IMR-90 (cell line): ENCODE data around the gene DAAM1. TPM values are rescaled to one million over a fixed set of nuclear protein-coding genes. Genes with fewer than 3 reads are reported as not detected.

ENCODE experiments used
- ATAC-seq: fragments of 200-7000 bp; cut with Tn5 transposase; 2 replicates; pipeline ENCODE4 v1.9.1; 2020; ENCODE audit warnings: low read depth, mild to moderate bottlenecking, moderate library complexity
- BruUV-seq: library from RNA; stranded (reverse); fragments of 400-500 nt; replicated peaks from 2 replicates; lab custom pipeline; 2021; lab: Mats Ljungman, UMichigan
- CTCF ChIA-PET: fragments of 300-600 bp; formaldehyde crosslinking; extraction: SDS; loops from one replicate; lab custom pipeline; 2021; ENCODE audit warnings: antibody characterized with exemption; lab: Yijun Ruan, JAX
- POLR2A ChIA-PET: fragments of 300-600 bp; sonication (Branson Sonifier 250); formaldehyde crosslinking; loops from one replicate; lab custom pipeline; 2022; ENCODE audit warnings: antibody characterized with exemption; ENCODE audit not compliant: unreplicated experiment; lab: Charles Lee
- DNase-seq: peaks from one replicate; pipeline ENCODE4 v3.0.0; 2013
- H2AFZ ChIP-seq: replicated peaks from 2 replicates; pipeline ENCODE3; 2013; ENCODE audit warnings: low read length, mild to moderate bottlenecking; ENCODE audit not compliant: poor library complexity
- H2AK5ac ChIP-seq: 2 replicates; pipeline ENCODE4 v1.6.1; 2013; ENCODE audit warnings: low read depth, low read length, inconsistent platforms
- H2AK9ac ChIP-seq: replicated peaks from 2 replicates; pipeline ENCODE3; 2013; ENCODE audit warnings: mild to moderate bottlenecking, low read depth, low read length, moderate library complexity; ENCODE audit not compliant: poor library complexity
- H2BK120ac ChIP-seq: 2 replicates; pipeline ENCODE4 v1.6.1; 2013; ENCODE audit warnings: low read depth, low read length, inconsistent platforms
- H2BK15ac ChIP-seq: 3 replicates; pipeline ENCODE4 v1.6.1; 2013; ENCODE audit warnings: low read depth, low read length, inconsistent platforms
- H2BK20ac ChIP-seq: 2 replicates; pipeline ENCODE4 v1.6.1; 2013; ENCODE audit warnings: low read depth, mild to moderate bottlenecking, inconsistent platforms, low read length, moderate library complexity
- H2BK5ac ChIP-seq: 2 replicates; pipeline ENCODE4 v1.6.1; 2013; ENCODE audit warnings: mild to moderate bottlenecking, low read depth, low read length, inconsistent platforms; ENCODE audit not compliant: poor library complexity, severe bottlenecking
- H3K14ac ChIP-seq: replicated peaks from 2 replicates; pipeline ENCODE4 v1.6.1; 2013; ENCODE audit warnings: low read depth, low read length, inconsistent platforms
- H3K18ac ChIP-seq: 2 replicates; pipeline ENCODE4 v1.6.1; 2013; ENCODE audit warnings: low read depth, low read length, control low read depth
- H3K23ac ChIP-seq: 2 replicates; pipeline ENCODE4 v1.6.1; 2013; ENCODE audit warnings: low read depth, low read length, inconsistent platforms
- H3K27ac ChIP-seq: 2 replicates; pipeline ENCODE4 v1.5.1; 2013; ENCODE audit warnings: mild to moderate bottlenecking, control low read depth, low read length; ENCODE audit not compliant: insufficient read depth
- H3K27me3 ChIP-seq: 2 replicates; pipeline ENCODE4 v1.6.1; 2013; ENCODE audit warnings: low read length; ENCODE audit not compliant: control insufficient read depth, insufficient read depth
- H3K36me3 ChIP-seq: 2 replicates; pipeline ENCODE4 v1.6.1; 2013; ENCODE audit warnings: low read length, mixed read lengths; ENCODE audit not compliant: control insufficient read depth, insufficient read depth
- H3K4ac ChIP-seq: 2 replicates; pipeline ENCODE4 v1.6.1; 2013; ENCODE audit warnings: low read depth, low read length, inconsistent platforms
- H3K4me1 ChIP-seq: 2 replicates; pipeline ENCODE4 v1.6.1; 2013; ENCODE audit warnings: low read length, mixed read lengths; ENCODE audit not compliant: control insufficient read depth, insufficient read depth
- H3K4me2 ChIP-seq: 2 replicates; pipeline ENCODE4 v1.6.1; 2013; ENCODE audit warnings: low read depth, mild to moderate bottlenecking, control low read depth, low read length, moderate library complexity
- H3K4me3 ChIP-seq: 2 replicates; pipeline ENCODE4 v1.5.1; 2013; ENCODE audit warnings: low read depth, mild to moderate bottlenecking, control low read depth, low read length, moderate library complexity; ENCODE audit not compliant: insufficient read depth
- H3K56ac ChIP-seq: 2 replicates; pipeline ENCODE4 v1.6.1; 2013; ENCODE audit warnings: low read length, inconsistent platforms; ENCODE audit not compliant: insufficient read depth; ENCODE audit errors: extremely low read depth
- H3K79me1 ChIP-seq, 2 experiments: 2 replicates each; pipeline ENCODE4 v1.6.1; 2013; ENCODE audit warnings: low read length in 2 of 2, inconsistent platforms in 1 of 2, low read depth in 1 of 2
- H3K9ac ChIP-seq: 2 replicates; pipeline ENCODE4 v1.6.1; 2013; ENCODE audit warnings: low read depth, low read length, control low read depth
- H3K9me1 ChIP-seq: 2 replicates; pipeline ENCODE4 v1.6.1; 2013; ENCODE audit warnings: low read length, inconsistent platforms; ENCODE audit not compliant: insufficient read depth
- H3K9me3 ChIP-seq: 2 replicates; pipeline ENCODE4 v1.6.1; 2013; ENCODE audit warnings: low read length; ENCODE audit not compliant: control insufficient read depth, insufficient read depth
- H4K20me1 ChIP-seq: 2 replicates; pipeline ENCODE4 v1.6.1; 2013; ENCODE audit warnings: low read length, inconsistent platforms; ENCODE audit not compliant: insufficient read depth
- H4K5ac ChIP-seq: 2 replicates; pipeline ENCODE4 v1.6.1; 2013; ENCODE audit warnings: mild to moderate bottlenecking, low read depth, low read length, control low read depth
- H4K8ac ChIP-seq, 2 experiments: 2 replicates each; pipeline ENCODE4 v1.6.1; 2013; ENCODE audit warnings: low read depth in 2 of 2, low read length in 2 of 2, control low read depth in 1 of 2, inconsistent platforms in 1 of 2
- H4K91ac ChIP-seq: 2 replicates; pipeline ENCODE4 v1.6.1; 2013; ENCODE audit warnings: low read depth, low read length, inconsistent platforms; ENCODE audit not compliant: insufficient read depth
- BHLHE40 ChIP-seq: fragments of 150-350 bp; IDR thresholded peaks from 2 replicates; pipeline ENCODE4 v1.6.1; 2016; ENCODE audit warnings: mild to moderate bottlenecking, low read depth, low read length
- CEBPB ChIP-seq: IDR thresholded peaks from 2 replicates; pipeline ENCODE4 v1.6.1; 2012; ENCODE audit warnings: low read depth, low read length, improper control_type of control experiment
- CHD1 ChIP-seq: IDR thresholded peaks from 2 replicates; pipeline ENCODE4 v1.6.1; 2012; ENCODE audit warnings: low read depth, low read length, improper control_type of control experiment
- CTCF ChIP-seq: conservative IDR thresholded peaks from 2 replicates; pipeline ENCODE4 v1.5.1; 2012; ENCODE audit warnings: mild to moderate bottlenecking, low read depth, low read length, improper control_type of control experiment
- ELK1 ChIP-seq: fragments of 150-350 bp; IDR thresholded peaks from 2 replicates; pipeline ENCODE4 v1.6.1; 2016; ENCODE audit warnings: low read depth, mild to moderate bottlenecking, low read length, moderate library complexity, borderline replicate concordance
- FOS ChIP-seq: fragments of 150-350 bp; IDR thresholded peaks from 2 replicates; pipeline ENCODE4 v1.6.1; 2016; ENCODE audit warnings: low read depth, low read length
- MXI1 ChIP-seq: IDR thresholded peaks from 2 replicates; pipeline ENCODE4 v1.6.1; 2012; ENCODE audit warnings: low read depth, mild to moderate bottlenecking, low read length, moderate library complexity, borderline replicate concordance
- NFE2L2 ChIP-seq: fragments of 150-350 bp; IDR thresholded peaks from 2 replicates; pipeline ENCODE4 v1.6.1; 2016; ENCODE audit warnings: low read depth, mild to moderate bottlenecking, low read length
- POLR2A ChIP-seq: IDR thresholded peaks from 2 replicates; pipeline ENCODE4 v1.6.1; 2012; ENCODE audit warnings: mild to moderate bottlenecking, low read depth, low read length
- RAD21 ChIP-seq: IDR thresholded peaks from 2 replicates; pipeline ENCODE4 v1.6.1; 2012; ENCODE audit warnings: low read length, improper control_type of control experiment
- RCOR1 ChIP-seq: IDR thresholded peaks from 2 replicates; pipeline ENCODE4 v1.6.1; 2012; ENCODE audit warnings: mild to moderate bottlenecking, low read length, improper control_type of control experiment; ENCODE audit not compliant: insufficient replicate concordance
- RFX5 ChIP-seq: IDR thresholded peaks from 2 replicates; pipeline ENCODE4 v1.8.0; 2012; ENCODE audit warnings: low read depth, mild to moderate bottlenecking, low read length, moderate library complexity
- SMC3 ChIP-seq: fragments of 150-350 bp; IDR thresholded peaks from 2 replicates; pipeline ENCODE4 v1.6.1; 2016; ENCODE audit warnings: low read depth, mild to moderate bottlenecking, antibody characterized with exemption, low read length, moderate library complexity
- USF2 ChIP-seq: fragments of 150-350 bp; IDR thresholded peaks from 2 replicates; pipeline ENCODE4 v1.6.1; 2017; ENCODE audit warnings: mild to moderate bottlenecking, antibody characterized with exemption, low read length, low read depth
- dilution Hi-C: fragments of 300-500 bp; cut with HindIII; formaldehyde crosslinking; loops from one replicate; pipeline ENCODE4 v1.14.3; 2018; ENCODE audit warnings: low sequenced_read_pairs; ENCODE audit not compliant: unreplicated experiment
- in situ Hi-C: fragments of 300-500 bp; cut with MboI; formaldehyde crosslinking; loops from 3 replicates; pipeline ENCODE4 v1.14.3; 2019; ENCODE audit warnings: low sequenced_read_pairs, inconsistent platforms, mixed read lengths
- intact Hi-C: fragments of 100-400 bp; cut with micrococcal nuclease; formaldehyde crosslinking; loops from 2 replicates; pipeline ENCODE4 v1.10.0; 2022
- polyA plus RNA-seq, 3 experiments: library from polyadenylated mRNA; depleted of rRNA; stranded (reverse); fragments of >200 nt; gene quantifications; 2 replicates each; pipeline ENCODE4 v1.2.3, GENCODE V29; 2012; ENCODE audit warnings: low replicate concordance in 1 of 3
- total RNA-seq: library from RNA; depleted of rRNA; stranded (reverse); fragments of >200 nt; gene quantifications from 2 replicates; pipeline ENCODE4 v1.2.3, GENCODE V29; 2012

Gene DAAM1
- total and polyA plus RNA-seq, 2 of the 4 experiments (the other 2 are of a cell fraction), result 4.8 to 5.4 TPM

GRCh38 chr14:59308086-59308485 is 119.6 kb downstream of the DAAM1 start:
- intact Hi-C loops, result no loop called here
- POLR2A ChIA-PET, result no interaction called here
- dilution Hi-C loops, result no loop called here
- DNase-seq (no peak), ATAC-seq (no peak)
- 0 out of 2 replicates have a peak overlapping the region, but pooled peaks have one; percentile 12 for H3K4ac ChIP-seq
- no peak overlapping the region for H3K14ac ChIP-seq
- H2BK120ac ChIP-seq, result no peak overlapping the region
- no peak overlapping the region for H3K56ac ChIP-seq
- H3K9me1 ChIP-seq, result peaks cover 6% of the 10 kb centered on the region; the same call in 1 of the 2 replicates
- H2AK5ac ChIP-seq, result no peak overlapping the region
- H2BK5ac ChIP-seq, result no peak overlapping the region
- H2BK15ac ChIP-seq, result no peak overlapping the region
- peak overlapping the region; percentile 66; the same call in 1 of the 2 replicates for H3K18ac ChIP-seq
- CTCF ChIA-PET, result no interaction called here
- no peaks in the 10 kb centered on the region for H3K36me3 ChIP-seq
- H4K8ac ChIP-seq, result no peak overlapping the region
- in situ Hi-C loops, result no loop called here
- H3K27ac ChIP-seq, result no peak overlapping the region
- H3K23ac ChIP-seq, result no peak overlapping the region
- no peaks in the 10 kb centered on the region for H3K9me3 ChIP-seq
- TF ChIP-seq NFE2L2, result no peak
- no peak for TF ChIP-seq CTCF
- TF ChIP-seq RCOR1, result no peak
- no peak for TF ChIP-seq RFX5
- no peak for TF ChIP-seq FOS
- TF ChIP-seq POLR2A, result no peak
- no peak for TF ChIP-seq MXI1
- no peak for TF ChIP-seq CHD1
- no peak for TF ChIP-seq BHLHE40
- no peak for TF ChIP-seq CEBPB
- TF ChIP-seq ELK1, result no peak
- no peak for TF ChIP-seq RAD21
- no peak for TF ChIP-seq USF2
- no peak for TF ChIP-seq SMC3
- H4K91ac ChIP-seq, result no peak overlapping the region
- H3K27me3 ChIP-seq, result no peaks in the 10 kb centered on the region
- no peaks in the 10 kb centered on the region for H3K79me1 ChIP-seq
- H2AFZ ChIP-seq, result no peak overlapping the region
- no peak overlapping the region for H2BK20ac ChIP-seq
- H3K4me1 ChIP-seq, result peaks cover 14% of the 10 kb centered on the region
- no peaks in the 10 kb centered on the region for H4K20me1 ChIP-seq
- no peak overlapping the region for H3K4me3 ChIP-seq
- H3K9ac ChIP-seq, result no peak overlapping the region
- no TSS peak for BruUV-seq
- no peak overlapping the region for H2AK9ac ChIP-seq
- no peak overlapping the region for H4K5ac ChIP-seq
- H3K4me2 ChIP-seq, result no peak overlapping the region
